Cerebellar cortex (tissue), 1 donor: ENCODE results near the gene SERGEF.

Experiments
- DNase-seq: peaks from one replicate; pipeline ENCODE4 v3.0.0-alpha.2; 2015; ENCODE audit warnings: low spot score

Gene SERGEF

GRCh38 chr11:17861036-17861755, 151.7 kb downstream of the SERGEF start:
- no peak for DNase-seq

- no peak for DNase-seq
Observed at GRCh38 chr11:17859552-17859951, 153.3 kb downstream of the SERGEF start.

- no peak for DNase-seq
Observed at GRCh38 chr11:17855531-17856290, 157.1 kb downstream of the SERGEF start.

- no peak for DNase-seq
Observed at GRCh38 chr11:17853280-17853679, 159.6 kb downstream of the SERGEF start.

- no peak for DNase-seq
Observed at GRCh38 chr11:17852246-17852645, 160.6 kb downstream of the SERGEF start.

GRCh38 chr11:17851697-17852096, 161.2 kb downstream of the SERGEF start:
- DNase-seq, result no peak

GRCh38 chr11:17850336-17850735, 162.5 kb downstream of the SERGEF start:
- DNase-seq, result no peak

- DNase-seq, result no peak
Observed at GRCh38 chr11:17848715-17849114, 164.1 kb downstream of the SERGEF start.

- peak; percentile 86 for DNase-seq
Observed at GRCh38 chr11:17846852-17847453, 165.9 kb downstream of the SERGEF start.

GRCh38 chr11:17845431-17845881, 167.4 kb downstream of the SERGEF start:
- no peak for DNase-seq

- no peak for DNase-seq
Observed at GRCh38 chr11:17840101-17840548, 172.7 kb downstream of the SERGEF start.

- DNase-seq, result peak; percentile 63
Observed at GRCh38 chr11:17839450-17839849, 173.4 kb downstream of the SERGEF start.

GRCh38 chr11:17838102-17838501, 174.7 kb downstream of the SERGEF start:
- no peak for DNase-seq

GRCh38 chr11:17831883-17832282, 181.0 kb downstream of the SERGEF start:
- DNase-seq, result no peak

GRCh38 chr11:17831228-17831627, 181.6 kb downstream of the SERGEF start:
- no peak for DNase-seq

GRCh38 chr11:17828311-17828751, 184.5 kb downstream of the SERGEF start:
- DNase-seq, result peak; percentile 77

GRCh38 chr11:17827006-17827405, 185.8 kb downstream of the SERGEF start:
- DNase-seq, result peak; percentile 61

GRCh38 chr11:17822401-17822781, 190.5 kb downstream of the SERGEF start:
- DNase-seq, result no peak

GRCh38 chr11:17821648-17822400, 191.0 kb downstream of the SERGEF start:
- no peak for DNase-seq

GRCh38 chr11:17816232-17816931, 196.5 kb downstream of the SERGEF start:
- no peak for DNase-seq

- no peak for DNase-seq
Observed at GRCh38 chr11:17814546-17814945, 198.3 kb downstream of the SERGEF start.
